Tibial nerve (tissue), 4 donors: Measurements from ENCODE around the gene ETV6.

ENCODE experiments used
- CTCF ChIP-seq, 5 experiments: fragments of 200-600 bp in 3 of 5; fragments of 450-650 bp in 2 of 5; sonication (generic) in 3 of 5; IDR thresholded peaks; one replicate each; pipeline ENCODE4 v1.5.1; 2016 to 2019; ENCODE audit warnings: antibody characterized with exemption in 5 of 5, mild to moderate bottlenecking in 3 of 5, moderate library complexity in 2 of 5
- EP300 ChIP-seq, 2 donors: sonication (generic); formaldehyde crosslinking; IDR thresholded peaks; one replicate each; pipeline ENCODE4 v1.6.1; 2017; ENCODE audit warnings: antibody characterized with exemption in 2 of 2, mild to moderate bottlenecking in 1 of 2
- POLR2A ChIP-seq, 2 donors: fragments of 450-650 bp; IDR thresholded peaks; one replicate each; pipeline ENCODE4 v1.6.1; 2017; ENCODE audit warnings: antibody characterized with exemption in 2 of 2, mild to moderate bottlenecking in 2 of 2, moderate library complexity in 2 of 2

GRCh38 chr12:11808931-11809330 lies 159.5 kb downstream of the ETV6 start:
- TF ChIP-seq CTCF (IDR thresholded peaks at IDR 0.05) (no peak), POLR2A (IDR thresholded peaks at IDR 0.05) (no peak), EP300 (IDR thresholded peaks at IDR 0.05) (no peak)
